IPS DF 6.9 (cell line): Measurements from ENCODE around the gene SHISA6.

Experiments used
- DNase-seq: peaks from one replicate; pipeline ENCODE4 v3.0.0-alpha.2; 2013; ENCODE audit warnings: low read depth, low spot score
- H3K27ac ChIP-seq: one replicate; pipeline ENCODE4 v1.5.1; 2013; ENCODE audit warnings: low read length, control low read depth
- H3K27me3 ChIP-seq: 2 replicates; pipeline ENCODE4 v1.6.1; 2013; ENCODE audit warnings: mild to moderate bottlenecking, low read length; ENCODE audit not compliant: control insufficient read depth, insufficient read depth
- H3K36me3 ChIP-seq: 2 replicates; pipeline ENCODE4 v1.6.1; 2013; ENCODE audit warnings: low read length; ENCODE audit not compliant: control insufficient read depth, insufficient read depth
- H3K4me1 ChIP-seq: 2 replicates; pipeline ENCODE4 v1.6.1; 2013; ENCODE audit warnings: low read length; ENCODE audit not compliant: control insufficient read depth, insufficient read depth
- H3K4me3 ChIP-seq: 2 replicates; pipeline ENCODE4 v1.5.1; 2013; ENCODE audit warnings: mild to moderate bottlenecking, low read length
- H3K9me3 ChIP-seq: 2 replicates; pipeline ENCODE4 v1.6.1; 2013; ENCODE audit warnings: low read length, inconsistent platforms; ENCODE audit not compliant: control insufficient read depth, insufficient read depth
- WGBS: extraction: QIAGEN DNeasy Blood & Tissue Kit; methylation state at CpG from one replicate; pipeline ENCODE4 v1.1.7; 2013; ENCODE audit warnings: mixed read lengths, missing lambda C conversion rate; ENCODE audit not compliant: insufficient read length, insufficient coverage; 5-methylcytosine and 5-hydroxymethylcytosine counted together

SHISA6 gene

GRCh38 chr17:11506635-11507034 lies 265.6 kb downstream of the SHISA6 start:
- no CpG with 5 or more reads among the region's 4 CpGs for WGBS
- no peaks in the 10 kb centered on the region for H3K9me3 ChIP-seq
- no peaks in the 10 kb centered on the region for H3K36me3 ChIP-seq
- H3K27me3 ChIP-seq: no peaks in the 10 kb centered on the region
- DNase-seq: peak; percentile 48
- H3K4me1 ChIP-seq: 0 out of 2 replicates have a peak, but pooled peaks cover 2% of the 10 kb centered on the region
- no peak overlapping the region for H3K4me3 ChIP-seq
- no peak overlapping the region for H3K27ac ChIP-seq

GRCh38 chr17:11511696-11512095 lies 270.7 kb downstream of the SHISA6 start:
- no CpG with 5 or more reads among the region's 4 CpGs for WGBS
- H3K4me1 ChIP-seq: no peaks in the 10 kb centered on the region
- no peaks in the 10 kb centered on the region for H3K9me3 ChIP-seq
- no peak for DNase-seq
- no peaks in the 10 kb centered on the region for H3K36me3 ChIP-seq
- no peak overlapping the region for H3K4me3 ChIP-seq
- H3K27me3 ChIP-seq: no peaks in the 10 kb centered on the region
- no peak overlapping the region for H3K27ac ChIP-seq

- no peak for DNase-seq
- no peaks in the 10 kb centered on the region for H3K4me1 ChIP-seq
- H3K27me3 ChIP-seq: no peaks in the 10 kb centered on the region
- WGBS: no CpG with 5 or more reads among the region's 2 CpGs
- no peaks in the 10 kb centered on the region for H3K9me3 ChIP-seq
- H3K36me3 ChIP-seq: no peaks in the 10 kb centered on the region
- no peak overlapping the region for H3K27ac ChIP-seq
- H3K4me3 ChIP-seq: no peak overlapping the region
Observed at GRCh38 chr17:11514565-11514964, 273.6 kb downstream of the SHISA6 start.

- no peak for DNase-seq
- Histone ChIP-seq H3K4me1 (no peaks in the 10 kb centered on the region), H3K27ac (no peak overlapping the region), H3K36me3 (no peaks in the 10 kb centered on the region), H3K9me3 (no peaks in the 10 kb centered on the region), H3K27me3 (no peaks in the 10 kb centered on the region), H3K4me3 (no peak overlapping the region)
- WGBS: no CpG with 5 or more reads among the region's 4 CpGs
Observed at GRCh38 chr17:11514981-11515680, 274.1 kb downstream of the SHISA6 start.

- Histone ChIP-seq H3K27me3 (no peaks in the 10 kb centered on the region), H3K4me3 (no peak overlapping the region), H3K36me3 (no peaks in the 10 kb centered on the region), H3K9me3 (no peaks in the 10 kb centered on the region), H3K27ac (no peak overlapping the region), H3K4me1 (no peaks in the 10 kb centered on the region)
- no CpG with 5 or more reads among the region's 2 CpGs for WGBS
- no peak for DNase-seq
Observed at GRCh38 chr17:11515901-11516300, 274.9 kb downstream of the SHISA6 start.

GRCh38 chr17:11535231-11535630 lies 294.2 kb downstream of the SHISA6 start:
- Histone ChIP-seq H3K4me3 (no peak overlapping the region), H3K4me1 (peaks cover 4% of the 10 kb centered on the region), H3K36me3 (no peaks in the 10 kb centered on the region), H3K27ac (no peak overlapping the region), H3K27me3 (no peaks in the 10 kb centered on the region), H3K9me3 (no peaks in the 10 kb centered on the region)
- WGBS: no CpG with 5 or more reads among the region's 2 CpGs
- DNase-seq: no peak

- no peaks in the 10 kb centered on the region for H3K36me3 ChIP-seq
- H3K9me3 ChIP-seq: no peaks in the 10 kb centered on the region
- no peak overlapping the region for H3K4me3 ChIP-seq
- no peak overlapping the region for H3K27ac ChIP-seq
- no peaks in the 10 kb centered on the region for H3K4me1 ChIP-seq
- no CpG with 5 or more reads among the region's 5 CpGs for WGBS
- no peaks in the 10 kb centered on the region for H3K27me3 ChIP-seq
- DNase-seq: no peak
Observed at GRCh38 chr17:11538366-11538765, 297.4 kb downstream of the SHISA6 start.

GRCh38 chr17:11539637-11540036 lies 298.6 kb downstream of the SHISA6 start:
- Histone ChIP-seq H3K27ac (no peak overlapping the region), H3K36me3 (no peaks in the 10 kb centered on the region), H3K4me1 (no peaks in the 10 kb centered on the region), H3K9me3 (no peaks in the 10 kb centered on the region), H3K4me3 (no peak overlapping the region), H3K27me3 (no peaks in the 10 kb centered on the region)
- DNase-seq: no peak
- no CpG with 5 or more reads among the region's 7 CpGs for WGBS

GRCh38 chr17:11545002-11545401 lies 304.0 kb downstream of the SHISA6 start:
- H3K27me3 ChIP-seq: no peaks in the 10 kb centered on the region
- no peak overlapping the region for H3K4me3 ChIP-seq
- no CpG with 5 or more reads among the region's 6 CpGs for WGBS
- DNase-seq: no peak
- no peaks in the 10 kb centered on the region for H3K9me3 ChIP-seq
- H3K4me1 ChIP-seq: no peaks in the 10 kb centered on the region
- no peak overlapping the region for H3K27ac ChIP-seq
- H3K36me3 ChIP-seq: no peaks in the 10 kb centered on the region

- no CpG with 5 or more reads among the region's 3 CpGs for WGBS
- no peaks in the 10 kb centered on the region for H3K27me3 ChIP-seq
- DNase-seq: no peak
- no peaks in the 10 kb centered on the region for H3K4me1 ChIP-seq
- no peak overlapping the region for H3K4me3 ChIP-seq
- no peak overlapping the region for H3K27ac ChIP-seq
- H3K9me3 ChIP-seq: no peaks in the 10 kb centered on the region
- no peaks in the 10 kb centered on the region for H3K36me3 ChIP-seq
Observed at GRCh38 chr17:11545696-11546095, 304.7 kb downstream of the SHISA6 start.

GRCh38 chr17:11547853-11548252 lies 306.8 kb downstream of the SHISA6 start:
- H3K9me3 ChIP-seq: no peaks in the 10 kb centered on the region
- no peaks in the 10 kb centered on the region for H3K36me3 ChIP-seq
- DNase-seq: no peak
- H3K4me3 ChIP-seq: no peak overlapping the region
- WGBS: no CpG with 5 or more reads among the region's 4 CpGs
- H3K27ac ChIP-seq: no peak overlapping the region
- no peaks in the 10 kb centered on the region for H3K27me3 ChIP-seq
- no peaks in the 10 kb centered on the region for H3K4me1 ChIP-seq
